B cell (primary cell): ENCODE results near the gene PDCD5. TPM values are rescaled to one million over a fixed set of nuclear protein-coding genes. Genes with fewer than 3 reads are reported as not detected.

Experiments
- ATAC-seq: fragments of 200-7000 bp; cut with Tn5 transposase; one replicate; pipeline ENCODE4 v1.10.0; 2021; ENCODE audit warnings: low read depth, mild to moderate bottlenecking, moderate number of reproducible peaks, moderate library complexity
- CTCF ChIA-PET: fragments of 350-600 bp; sonication (Branson Sonifier 250); formaldehyde crosslinking; loops from one replicate; lab custom pipeline; 2021; ENCODE audit warnings: antibody characterized with exemption, inconsistent platforms; lab: Charles Lee
- POLR2A ChIA-PET: fragments of 350-600 bp; sonication (Branson Sonifier 250); formaldehyde crosslinking; loops from one replicate; lab custom pipeline; 2021; ENCODE audit warnings: antibody characterized with exemption; lab: Charles Lee
- DNase-seq: peaks from one replicate; pipeline ENCODE4 v3.0.0; 2013
- H2AFZ ChIP-seq: 2 replicates; pipeline ENCODE4 v1.6.1; 2012; ENCODE audit warnings: mild to moderate bottlenecking, low read depth, low read length; ENCODE audit not compliant: insufficient read depth, poor library complexity, severe bottlenecking
- H3K27ac ChIP-seq, 2 donors: 1 replicate in 1 of 2; 2 replicates in 1 of 2; pipeline ENCODE4 v1.5.1; 2012 to 2013; ENCODE audit warnings: low read length in 2 of 2, mild to moderate bottlenecking in 2 of 2, moderate library complexity in 1 of 2
- H3K27me3 ChIP-seq, 4 experiments: fragments of 200-600 bp in 1 of 4; sonication (generic) in 1 of 4; replicated peaks in 1 of 4; 1 replicate in 2 of 4; 2 replicates in 2 of 4; pipeline versions ENCODE4 v1.6.1 to v1.7.0; 2013 to 2016; ENCODE audit warnings: low read length in 3 of 4, mild to moderate bottlenecking in 2 of 4, mixed read lengths in 1 of 4, moderate library complexity in 1 of 4; ENCODE audit not compliant: insufficient read depth in 4 of 4, control insufficient read depth in 3 of 4; ENCODE audit errors: control extremely low read depth in 1 of 4
- H3K36me3 ChIP-seq, 2 experiments: replicated peaks in 1 of 2; 1 replicate in 1 of 2; 2 replicates in 1 of 2; pipeline versions ENCODE4 v1.6.1 to v1.7.1; 2013; ENCODE audit warnings: low read length in 1 of 2; ENCODE audit not compliant: insufficient read depth in 2 of 2, control insufficient read depth in 1 of 2; ENCODE audit errors: control extremely low read depth in 1 of 2, extremely low read depth in 1 of 2
- H3K4me1 ChIP-seq, 2 donors: fragments of 200-600 bp in 1 of 2; sonication (generic) in 1 of 2; 1 replicate in 1 of 2; 2 replicates in 1 of 2; pipeline versions ENCODE4 v1.5.1 to v1.6.1; 2013 to 2017; ENCODE audit warnings: low read length in 2 of 2; ENCODE audit not compliant: control insufficient read depth in 2 of 2, insufficient read depth in 2 of 2
- H3K4me2 ChIP-seq: replicated peaks from 2 replicates; pipeline ENCODE3; 2012; ENCODE audit warnings: mild to moderate bottlenecking, low read depth, low read length; ENCODE audit not compliant: poor library complexity, severe bottlenecking
- H3K4me3 ChIP-seq, 5 experiments: fragments of 200-600 bp in 1 of 5; sonication (generic) in 1 of 5; 1 replicate in 3 of 5; 2 replicates in 2 of 5; pipeline versions ENCODE4 v1.5.1 to v1.7.0; 2011 to 2016; ENCODE audit warnings: low read length in 4 of 5, mild to moderate bottlenecking in 4 of 5, low read depth in 2 of 5, control low read depth in 1 of 5, moderate library complexity in 1 of 5; ENCODE audit not compliant: insufficient read depth in 1 of 5; ENCODE audit errors: control extremely low read depth in 1 of 5, extremely low read depth in 1 of 5
- H3K79me2 ChIP-seq: fragments of 200-600 bp; sonication (generic); one replicate; pipeline ENCODE4 v1.6.0; 2016; ENCODE audit warnings: low read length; ENCODE audit not compliant: control insufficient read depth, insufficient read depth
- H3K9ac ChIP-seq: fragments of 200-600 bp; sonication (generic); 2 replicates; pipeline ENCODE4 v1.6.1; 2017; ENCODE audit warnings: mild to moderate bottlenecking, low read length, moderate library complexity
- H3K9me3 ChIP-seq, 3 donors: one replicate each; pipeline versions ENCODE4 v1.6.1 to v1.7.1; 2013; ENCODE audit warnings: low read length in 2 of 3; ENCODE audit not compliant: control insufficient read depth in 2 of 3, insufficient read depth in 1 of 3; ENCODE audit errors: control extremely low read depth in 1 of 3
- H4K20me1 ChIP-seq: 2 replicates; pipeline ENCODE4 v1.6.0; 2012; ENCODE audit warnings: mild to moderate bottlenecking, low read length; ENCODE audit not compliant: insufficient read depth, control insufficient read depth, poor library complexity, severe bottlenecking
- H3K27ac Mint-ChIP-seq: one replicate; pipeline ENCODE4 v1.8.0; 2021; ENCODE audit warnings: mixed read lengths
- H3K27me3 Mint-ChIP-seq: one replicate; pipeline ENCODE4 v1.8.0; 2021; ENCODE audit warnings: mixed read lengths
- H3K4me1 Mint-ChIP-seq: one replicate; pipeline ENCODE4 v1.8.0; 2021; ENCODE audit warnings: mixed read lengths
- H3K4me3 Mint-ChIP-seq: one replicate; pipeline ENCODE4 v1.8.0; 2021; ENCODE audit warnings: mixed read lengths
- H3K9me3 Mint-ChIP-seq: one replicate; pipeline ENCODE4 v1.8.0; 2022; ENCODE audit warnings: mixed read lengths; ENCODE audit not compliant: insufficient read depth
- CTCF ChIP-seq: fragments of 200-600 bp; IDR thresholded peaks from one replicate; pipeline ENCODE4 v1.8.0; 2022; ENCODE audit warnings: antibody characterized with exemption, mild to moderate bottlenecking
- EZH2 ChIP-seq: IDR thresholded peaks from 2 replicates; pipeline ENCODE4 v1.6.1; 2012; ENCODE audit warnings: borderline replicate concordance, low read depth, mild to moderate bottlenecking, moderate library complexity, low read length; ENCODE audit not compliant: insufficient read depth, poor library complexity, severe bottlenecking
- WGBS: methylation state at CpG from one replicate; pipeline ENCODE4 v1.1.5; 2013; ENCODE audit warnings: missing lambda C conversion rate; ENCODE audit not compliant: insufficient coverage; 5-methylcytosine and 5-hydroxymethylcytosine counted together
- intact Hi-C: fragments of 100-400 bp; cut with micrococcal nuclease; formaldehyde crosslinking; loops from one replicate; pipeline ENCODE4 v1.10.0; 2022
- polyA plus RNA-seq: library from polyadenylated mRNA; depleted of rRNA; stranded (reverse); fragments of >200 nt; gene quantifications from 2 replicates; pipeline ENCODE4 v1.2.3, GENCODE V29; 2012
- total RNA-seq, 2 donors: library from RNA; stranded (reverse); fragments of 120-200 nt in 1 of 2; gene quantifications; 1 replicate in 1 of 2; 2 replicates in 1 of 2; pipeline versions ENCODE4 v1.2.3 to v1.2.4, GENCODE V29; 2013 to 2022

Gene PDCD5
- total and polyA plus RNA-seq, 2 donors (not counting 1 experiment from before 2014, with no cell fraction given): 34.8 to 39.5 TPM

GRCh38 chr19:32624410-32624809 is 43.4 kb downstream of the PDCD5 start:
- no peaks in the 10 kb centered on the region for H4K20me1 ChIP-seq
- 94% methylated on average over 2 of the region's 6 CpGs for WGBS
- TF ChIP-seq EZH2: no peak
- no peak for TF ChIP-seq CTCF
- no peaks in the 10 kb centered on the region for H3K27me3 Mint-ChIP-seq
- no peaks in the 10 kb centered on the region for H3K9me3 ChIP-seq
- no peak overlapping the region for H3K4me3 Mint-ChIP-seq
- no peaks in the 10 kb centered on the region for H3K4me1 ChIP-seq
- no peak overlapping the region for H3K4me3 ChIP-seq
- no peaks in the 10 kb centered on the region for H3K27me3 ChIP-seq
- H3K79me2 ChIP-seq: no peaks in the 10 kb centered on the region
- ChIA-PET POLR2A (no interaction called here), CTCF (no interaction called here)
- no peaks in the 10 kb centered on the region for H3K9me3 Mint-ChIP-seq
- H2AFZ ChIP-seq: no peak overlapping the region
- H3K36me3 ChIP-seq: peaks cover 0 to 56% of the 10 kb centered on the region in 2 experiments
- ATAC-seq: no peak
- no peak overlapping the region for H3K9ac ChIP-seq
- intact Hi-C loops: no loop called here
- H3K27ac Mint-ChIP-seq: no peak overlapping the region
- H3K27ac ChIP-seq: no peak overlapping the region
- no peak for DNase-seq
- no peaks in the 10 kb centered on the region for H3K4me1 Mint-ChIP-seq
- no peak overlapping the region for H3K4me2 ChIP-seq

- TF ChIP-seq EZH2 (no peak), CTCF (no peak)
Measured at GRCh38 chr19:32626969-32627368, 46.0 kb downstream of the PDCD5 start.

More at GRCh38 chr19:32626969-32627368, 46.0 kb downstream of the PDCD5 start:
- Histone ChIP-seq H3K36me3 (peaks cover 0 to 62% of the 10 kb centered on the region in 2 experiments), H3K4me2 (no peak overlapping the region), H3K27ac (no peak overlapping the region), H3K4me1 (no peaks in the 10 kb centered on the region), H3K4me3 (no peak overlapping the region), H3K9ac (no peak overlapping the region), H3K27me3 (no peaks in the 10 kb centered on the region), H3K9me3 (no peaks in the 10 kb centered on the region), H4K20me1 (no peaks in the 10 kb centered on the region), H3K79me2 (no peaks in the 10 kb centered on the region), H2AFZ (no peak overlapping the region)
- H3K4me3 Mint-ChIP-seq: no peak overlapping the region
- DNase-seq (no peak), ATAC-seq (no peak)
- H3K4me1 Mint-ChIP-seq: no peaks in the 10 kb centered on the region
- H3K27ac Mint-ChIP-seq: no peak overlapping the region
- intact Hi-C loops: no loop called here
- WGBS: 100% methylated on average over 1 of the region's 4 CpGs
- no peaks in the 10 kb centered on the region for H3K9me3 Mint-ChIP-seq
- no peaks in the 10 kb centered on the region for H3K27me3 Mint-ChIP-seq
- ChIA-PET CTCF (interaction anchor here (1.1 kb wide), 1 partner anchor 27 kb away, joined by 3 read pairs; no protein-coding TSS in a partner anchor), POLR2A (no interaction called here)
